GM19328 (cell line): ENCODE measurements around the gene MARCHF6.
"Not testable (repeated sequence)": the region's sequence is repeated elsewhere in the genome, so short reads cannot be mapped to it uniquely, and the experiment has no call there.

ENCODE experiments used
- ATAC-seq: cut with Tn5 transposase; IDR thresholded peaks from one replicate; pipeline ENCODE4 v1.9.1; 2021; ENCODE audit warnings: mild to moderate bottlenecking, moderate library complexity; ENCODE audit not compliant: unreplicated experiment

The MARCHF6 gene

GRCh38 chr5:10348258-10348657 lies 5.2 kb upstream of the MARCHF6 start:
- no peak for ATAC-seq

- no peak for ATAC-seq
These were observed 2.1 kb upstream of the MARCHF6 start for GRCh38 chr5:10351199-10351905.

GRCh38 chr5:10351919-10352318 lies 1.6 kb upstream of the MARCHF6 start:
- no peak for ATAC-seq

GRCh38 chr5:10352430-10353240 lies 860 bp upstream of the MARCHF6 start:
- peak; percentile 10 for ATAC-seq

- peak; percentile 13 for ATAC-seq
These were observed 765 bp downstream of the MARCHF6 start for GRCh38 chr5:10354048-10354872.

- no peak for ATAC-seq
These were observed 1.8 kb downstream of the MARCHF6 start for GRCh38 chr5:10355071-10355889.

GRCh38 chr5:10358999-10359398 lies 5.5 kb downstream of the MARCHF6 start:
- no peak for ATAC-seq

- ATAC-seq: no peak
These were observed 7.2 kb downstream of the MARCHF6 start for GRCh38 chr5:10360686-10361085.

GRCh38 chr5:10363519-10364185 lies 10.2 kb downstream of the MARCHF6 start:
- ATAC-seq: no peak

GRCh38 chr5:10364186-10364689 lies 10.7 kb downstream of the MARCHF6 start:
- no peak for ATAC-seq

GRCh38 chr5:10365782-10366181 lies 12.3 kb downstream of the MARCHF6 start:
- no peak for ATAC-seq

GRCh38 chr5:10366310-10367272 lies 13.1 kb downstream of the MARCHF6 start:
- no peak for ATAC-seq

GRCh38 chr5:10367579-10367978 lies 14.1 kb downstream of the MARCHF6 start:
- no peak for ATAC-seq

GRCh38 chr5:10370931-10371330 lies 17.4 kb downstream of the MARCHF6 start:
- ATAC-seq: no peak

- not testable (repeated sequence) for ATAC-seq
These were observed 17.9 kb downstream of the MARCHF6 start for GRCh38 chr5:10371369-10371768.

- ATAC-seq: no peak
These were observed 19.5 kb downstream of the MARCHF6 start for GRCh38 chr5:10372726-10373709.
